T-cell (primary cell): Measurements from ENCODE around the gene SPINK13. TPM values are rescaled to one million over a fixed set of nuclear protein-coding genes. Genes with fewer than 3 reads are reported as not detected.

Experiments
- ATAC-seq, 4 experiments: fragments of 200-7000 bp in 3 of 4; fragments of 150-1000 bp in 1 of 4; cut with Tn5 transposase; replicated peaks in 1 of 4; 1 replicate in 3 of 4; 2 replicates in 1 of 4; pipeline ENCODE4 v1.10.0; 2021; ENCODE audit warnings: moderate library complexity in 3 of 4, mild to moderate bottlenecking in 2 of 4, moderate number of reproducible peaks in 1 of 4
- CTCF ChIA-PET, 2 donors: fragments of 300-600 bp; sonication (Branson Sonifier 250); formaldehyde crosslinking; loops; one replicate each; lab custom pipeline; 2022; ENCODE audit warnings: antibody characterized with exemption in 2 of 2; lab: Charles Lee
- POLR2A ChIA-PET, 2 donors: fragments of 300-600 bp; sonication (Branson Sonifier 250); formaldehyde crosslinking; loops; one replicate each; lab custom pipeline; 2022; ENCODE audit warnings: antibody characterized with exemption in 2 of 2; lab: Charles Lee
- DNase-seq, 35 experiments: peaks; one replicate each; pipeline versions ENCODE4 v3.0.0 to v3.0.0-alpha.2; 2013 to 2023
- H3K27ac ChIP-seq: one replicate; pipeline ENCODE4 v1.5.1; 2013; ENCODE audit warnings: low read length
- H3K27me3 ChIP-seq, 2 experiments: replicated peaks in 1 of 2; 1 replicate in 1 of 2; 2 replicates in 1 of 2; pipeline versions ENCODE4 v1.6.1 to v1.7.0; 2013; ENCODE audit warnings: low read length in 1 of 2, mixed read lengths in 1 of 2; ENCODE audit not compliant: control insufficient read depth in 2 of 2, insufficient read depth in 2 of 2; ENCODE audit errors: extremely low read depth in 1 of 2
- H3K36me3 ChIP-seq, 2 donors: 1 replicate in 1 of 2; 2 replicates in 1 of 2; pipeline versions ENCODE4 v1.6.1 to v1.7.0; 2013; ENCODE audit warnings: low read length in 1 of 2; ENCODE audit not compliant: control insufficient read depth in 2 of 2, insufficient read depth in 1 of 2; ENCODE audit errors: extremely low read depth in 1 of 2
- H3K4me1 ChIP-seq, 2 experiments: 1 replicate in 1 of 2; 2 replicates in 1 of 2; pipeline versions ENCODE4 v1.6.1 to v1.7.0; 2013; ENCODE audit warnings: low read length in 2 of 2, mixed read lengths in 1 of 2; ENCODE audit not compliant: insufficient read depth in 2 of 2, control insufficient read depth in 1 of 2; ENCODE audit errors: extremely low read depth in 1 of 2
- H3K4me3 ChIP-seq, 2 donors: 1 replicate in 1 of 2; 2 replicates in 1 of 2; pipeline versions ENCODE4 v1.5.1 to v1.7.0; 2013; ENCODE audit warnings: mild to moderate bottlenecking in 2 of 2, low read length in 1 of 2, moderate library complexity in 1 of 2; ENCODE audit not compliant: control insufficient read depth in 1 of 2; ENCODE audit errors: extremely low read depth in 1 of 2
- H3K9me3 ChIP-seq: 2 replicates; pipeline ENCODE4 v1.7.0; 2013
- H3K27ac Mint-ChIP-seq, 2 donors: one replicate each; pipeline ENCODE4 v1.8.0; 2020 to 2021; ENCODE audit warnings: mild to moderate bottlenecking in 2 of 2, mixed read lengths in 2 of 2
- H3K27me3 Mint-ChIP-seq, 2 donors: one replicate each; pipeline ENCODE4 v1.8.0; 2021 to 2022; ENCODE audit warnings: mixed read lengths in 2 of 2
- H3K36me3 Mint-ChIP-seq: one replicate; pipeline ENCODE4 v1.8.0; 2021; ENCODE audit warnings: mixed read lengths
- H3K4me1 Mint-ChIP-seq, 3 donors: one replicate each; pipeline ENCODE4 v1.8.0; 2020 to 2022; ENCODE audit warnings: mixed read lengths in 3 of 3, mild to moderate bottlenecking in 1 of 3
- H3K4me3 Mint-ChIP-seq, 3 donors: one replicate each; pipeline ENCODE4 v1.8.0; 2020 to 2022; ENCODE audit warnings: mild to moderate bottlenecking in 3 of 3, mixed read lengths in 3 of 3, moderate library complexity in 3 of 3
- H3K9me3 Mint-ChIP-seq, 3 donors: one replicate each; pipeline ENCODE4 v1.8.0; 2020 to 2022; ENCODE audit warnings: mixed read lengths in 3 of 3
- WGBS: methylation state at CpG from one replicate; pipeline ENCODE4 v1.1.5; 2013; ENCODE audit warnings: missing lambda C conversion rate; ENCODE audit not compliant: insufficient coverage; 5-methylcytosine and 5-hydroxymethylcytosine counted together
- total RNA-seq, 35 experiments: library from RNA in 6 of 35; stranded (reverse) in 6 of 35; fragments of 120-200 nt in 1 of 35; gene quantifications; one replicate each; pipeline versions ENCODE4 v1.2.1 to v1.2.4 and lab custom pipeline; 2013 to 2026

The SPINK13 gene
- not detected for total RNA-seq
- total RNA-seq (2013) = not detected
- 0 reads per million in 29 experiments for total RNA-seq (lab: John Stamatoyannopoulos, UW)

- Mint-ChIP-seq H3K27me3 (no peaks in the 10 kb centered on the region), H3K36me3 (no peaks in the 10 kb centered on the region), H3K4me3 (no peak within 1 kb of the TSS), H3K4me1 (no peaks in the 10 kb centered on the region), H3K27ac (no peak within 1 kb of the TSS), H3K9me3 (peaks cover 0 to 8% (median 8%) of the 10 kb centered on the region in 3 donors)
- Histone ChIP-seq H3K4me3 (no peak within 1 kb of the TSS), H3K4me1 (no peaks in the 10 kb centered on the region), H3K9me3 (no peaks in the 10 kb centered on the region), H3K36me3 (no peaks in the 10 kb centered on the region), H3K27me3 (no peaks in the 10 kb centered on the region), H3K27ac (no peak within 1 kb of the TSS)
- ATAC-seq (no peak), DNase-seq (no peak)
- WGBS = 90% methylated on average over 3 of the region's 4 CpGs
- ChIA-PET CTCF (no interaction called here), POLR2A (no interaction called here)
These were observed at the start of gene SPINK13 for GRCh38 chr5:148268566-148268965. Gene SPINK13, plus strand, starts transcription at chr5:148268794. Its CDS starts 1,279 bp downstream, at chr5:148270073.

GRCh38 chr5:148221508-148221907, 47.1 kb upstream of the SPINK13 start:
- Mint-ChIP-seq H3K4me1 (no peaks in the 10 kb centered on the region), H3K27ac (no peak overlapping the region), H3K9me3 (peaks cover 0 to 3% (median 0%) of the 10 kb centered on the region in 3 donors), H3K4me3 (no peak overlapping the region), H3K36me3 (no peaks in the 10 kb centered on the region), H3K27me3 (peaks cover 3 to 10% of the 10 kb centered on the region in 2 donors)
- no peak overlapping the region for H3K4me3 ChIP-seq
- no peak overlapping the region for H3K27ac ChIP-seq
- no peaks in the 10 kb centered on the region for H3K27me3 ChIP-seq
- no CpG with 5 or more reads among the region's 6 CpGs for WGBS
- CTCF ChIA-PET = no interaction called here
- no peaks in the 10 kb centered on the region for H3K36me3 ChIP-seq
- H3K9me3 ChIP-seq = no peaks in the 10 kb centered on the region
- DNase-seq (no peak), ATAC-seq (no peak)
- no peaks in the 10 kb centered on the region for H3K4me1 ChIP-seq
- POLR2A ChIA-PET = no interaction called here

- no peak overlapping the region for H3K4me3 Mint-ChIP-seq
- no CpG with 5 or more reads among the region's 2 CpGs for WGBS
These were observed 44.4 kb upstream of the SPINK13 start for GRCh38 chr5:148224117-148224742.

GRCh38 chr5:148228392-148228984, 40.1 kb upstream of the SPINK13 start:
- no peak overlapping the region for H3K27ac ChIP-seq
- Mint-ChIP-seq H3K4me3 (no peak overlapping the region), H3K27me3 (peaks cover 5 to 6% of the 10 kb centered on the region in 2 donors), H3K36me3 (no peaks in the 10 kb centered on the region), H3K27ac (no peak overlapping the region), H3K4me1 (no peaks in the 10 kb centered on the region), H3K9me3 (peaks cover 0 to 7% (median 0%) of the 10 kb centered on the region in 3 donors)
- ATAC-seq = no peak
- no peaks in the 10 kb centered on the region for H3K4me1 ChIP-seq
- H3K4me3 ChIP-seq = no peak overlapping the region
- H3K9me3 ChIP-seq = no peaks in the 10 kb centered on the region
- no peaks in the 10 kb centered on the region for H3K27me3 ChIP-seq
- CTCF ChIA-PET = no interaction called here
- DNase-seq = no peak
- no peaks in the 10 kb centered on the region for H3K36me3 ChIP-seq
- 60% methylated on average over 1 of the region's 3 CpGs for WGBS
- POLR2A ChIA-PET = interaction anchor here in 1 of 2 donors (0.5 kb wide), 1 partner anchor 19 kb away, joined by 3 read pairs; no protein-coding TSS in a partner anchor

More at GRCh38 chr5:148224117-148224742, 44.4 kb upstream of the SPINK13 start:
- Mint-ChIP-seq H3K27me3 (peaks cover 5 to 10% of the 10 kb centered on the region in 2 donors), H3K27ac (no peak overlapping the region), H3K4me1 (no peaks in the 10 kb centered on the region), H3K9me3 (peaks cover 0 to 3% (median 0%) of the 10 kb centered on the region in 3 donors), H3K36me3 (no peaks in the 10 kb centered on the region)
- DNase-seq = no peak
- CTCF ChIA-PET = no interaction called here
- H3K27ac ChIP-seq = no peak overlapping the region
- no peaks in the 10 kb centered on the region for H3K4me1 ChIP-seq
- H3K9me3 ChIP-seq = no peaks in the 10 kb centered on the region
- H3K27me3 ChIP-seq = no peaks in the 10 kb centered on the region
- no peaks in the 10 kb centered on the region for H3K36me3 ChIP-seq
- ATAC-seq = no peak
- H3K4me3 ChIP-seq = no peak overlapping the region
- POLR2A ChIA-PET = no interaction called here

GRCh38 chr5:148229840-148230239, 38.8 kb upstream of the SPINK13 start:
- H3K27me3 ChIP-seq = no peaks in the 10 kb centered on the region
- H3K4me3 ChIP-seq = no peak overlapping the region
- H3K4me1 ChIP-seq = no peaks in the 10 kb centered on the region
- ChIA-PET POLR2A (no interaction called here), CTCF (interaction anchor here in 1 of 2 donors (0.7 kb wide), 1 partner anchor 806 kb away, joined by 3 read pairs; no protein-coding TSS in a partner anchor)
- H3K36me3 ChIP-seq = no peaks in the 10 kb centered on the region
- H3K9me3 ChIP-seq = no peaks in the 10 kb centered on the region
- peaks cover 5 to 6% of the 10 kb centered on the region in 2 donors for H3K27me3 Mint-ChIP-seq
- H3K36me3 Mint-ChIP-seq = no peaks in the 10 kb centered on the region
- no peak overlapping the region for H3K27ac ChIP-seq
- H3K4me3 Mint-ChIP-seq = no peak overlapping the region
- H3K4me1 Mint-ChIP-seq = no peaks in the 10 kb centered on the region
- H3K9me3 Mint-ChIP-seq = peaks cover 0 to 7% (median 0%) of the 10 kb centered on the region in 3 donors
- H3K27ac Mint-ChIP-seq = no peak overlapping the region
- ATAC-seq (no peak), DNase-seq (no peak)

- WGBS = no CpG with 5 or more reads among the region's 7 CpGs
- POLR2A ChIA-PET = no interaction called here
These were observed 38.4 kb upstream of the SPINK13 start for GRCh38 chr5:148230240-148230639.

More at GRCh38 chr5:148230240-148230639, 38.4 kb upstream of the SPINK13 start:
- CTCF ChIA-PET = no interaction called here
- Histone ChIP-seq H3K36me3 (no peaks in the 10 kb centered on the region), H3K4me1 (no peaks in the 10 kb centered on the region), H3K27ac (no peak overlapping the region), H3K9me3 (no peaks in the 10 kb centered on the region), H3K27me3 (no peaks in the 10 kb centered on the region), H3K4me3 (no peak overlapping the region)
- ATAC-seq (no peak), DNase-seq (no peak)
- H3K9me3 Mint-ChIP-seq = peaks cover 0 to 6% (median 0%) of the 10 kb centered on the region in 3 donors
- H3K36me3 Mint-ChIP-seq = no peaks in the 10 kb centered on the region
- peaks cover 5% of the 10 kb centered on the region in 2 donors for H3K27me3 Mint-ChIP-seq
- no peak overlapping the region for H3K4me3 Mint-ChIP-seq
- no peaks in the 10 kb centered on the region for H3K4me1 Mint-ChIP-seq
- no peak overlapping the region for H3K27ac Mint-ChIP-seq
